Activated T-cell treated with anti-CD3 and anti-CD28 coated beads, Interleukin-2, amount 50 U/mL, for 72 hours (primary cell): Measurements from ENCODE around the gene SNX3. TPM values are rescaled to one million over a fixed set of nuclear protein-coding genes. Genes with fewer than 3 reads are reported as not detected.
A peak's percentile ranks its signal among the peaks of the same experiment; 100 is the strongest.

ENCODE experiments used
- ATAC-seq, 2 donors: fragments of 150-1000 bp; cut with Tn5 transposase; replicated peaks in 1 of 2; 2 replicates each; pipeline ENCODE4 v1.10.0; 2021; ENCODE audit warnings: moderate library complexity in 2 of 2, mild to moderate bottlenecking in 1 of 2
- DNase-seq, 2 donors: peaks; one replicate each; pipeline ENCODE4 v3.0.0; 2021 to 2022; ENCODE audit warnings: mixed read lengths in 1 of 2
- H3K27ac Mint-ChIP-seq: one replicate; pipeline ENCODE4 v1.8.0; 2022; ENCODE audit warnings: mild to moderate bottlenecking, moderate library complexity, mixed read lengths
- H3K27me3 Mint-ChIP-seq: one replicate; pipeline ENCODE4 v1.8.0; 2022; ENCODE audit warnings: low read depth, mixed read lengths
- H3K36me3 Mint-ChIP-seq, 2 donors: one replicate each; pipeline ENCODE4 v1.8.0; 2022; ENCODE audit warnings: mixed read lengths in 2 of 2, mild to moderate bottlenecking in 1 of 2; ENCODE audit not compliant: insufficient read depth in 2 of 2
- H3K4me1 Mint-ChIP-seq: one replicate; pipeline ENCODE4 v1.8.0; 2022; ENCODE audit warnings: low read depth, mixed read lengths
- H3K4me3 Mint-ChIP-seq, 2 donors: one replicate each; pipeline ENCODE4 v1.8.0; 2022; ENCODE audit warnings: mild to moderate bottlenecking in 2 of 2, mixed read lengths in 2 of 2, moderate library complexity in 2 of 2
- H3K9me3 Mint-ChIP-seq, 2 donors: one replicate each; pipeline ENCODE4 v1.8.0; 2022; ENCODE audit warnings: mixed read lengths in 2 of 2
- total RNA-seq, 2 donors: library from RNA; stranded (reverse); gene quantifications; one replicate each; pipeline ENCODE4 v1.2.3, GENCODE V29; 2022

Gene SNX3
- total RNA-seq, 2 donors from 2014 or later: 58.7 to 61.4 TPM

DNA sequence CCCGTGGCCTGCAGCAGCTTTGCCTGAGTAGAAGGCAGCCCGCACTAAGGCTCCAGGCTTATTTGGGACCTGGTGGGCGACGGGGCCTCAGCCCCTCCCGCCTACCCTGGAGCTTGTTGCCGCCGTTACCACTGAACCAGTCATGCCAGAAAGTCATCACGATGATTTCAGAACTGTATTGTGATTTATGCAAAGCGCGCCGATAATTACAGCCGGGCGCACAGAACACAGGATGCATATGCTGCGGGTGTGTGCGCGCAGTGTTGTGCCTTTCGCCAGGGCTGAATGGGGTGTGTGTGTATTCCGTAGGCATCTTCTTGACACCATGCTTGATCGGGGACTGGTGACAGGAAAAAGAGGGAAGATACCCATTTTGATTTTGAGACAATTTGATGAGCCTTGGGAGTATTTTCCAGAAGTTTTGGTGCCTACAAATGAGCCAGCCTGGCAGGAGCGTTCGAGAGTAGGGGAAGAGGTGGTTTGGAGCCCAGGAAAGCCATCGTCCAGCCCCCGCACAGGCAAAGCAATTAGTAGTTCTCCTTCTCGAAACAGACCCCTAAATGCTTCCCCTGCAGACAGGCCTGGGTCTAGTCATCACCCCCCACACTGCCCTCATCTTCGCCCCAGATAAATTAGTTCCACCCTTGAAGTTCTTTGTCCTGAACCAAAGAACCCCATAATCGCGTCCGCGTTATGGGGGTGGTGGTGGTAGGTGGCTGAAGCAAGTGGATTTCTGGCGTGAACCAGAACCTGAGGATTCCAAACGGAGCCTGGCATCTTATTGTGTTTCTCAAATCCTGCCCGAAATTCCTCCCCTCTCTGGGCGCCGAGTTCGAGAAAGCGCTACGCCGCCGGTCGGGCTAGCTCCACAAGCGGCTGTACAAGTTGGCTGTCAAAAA is 96.9 kb downstream of the SNX3 start:
- DNase-seq (no peak), ATAC-seq (peak; percentile 18 to 37)
- Mint-ChIP-seq H3K4me3 (peak overlapping the region; percentile 24 to 37), H3K9me3 (no peaks in the 10 kb centered on the region), H3K4me1 (peaks cover 31% of the 10 kb centered on the region), H3K27ac (peak overlapping the region; percentile 58), H3K36me3 (no peaks in the 10 kb centered on the region), H3K27me3 (peaks cover 89% of the 10 kb centered on the region)

DNA sequence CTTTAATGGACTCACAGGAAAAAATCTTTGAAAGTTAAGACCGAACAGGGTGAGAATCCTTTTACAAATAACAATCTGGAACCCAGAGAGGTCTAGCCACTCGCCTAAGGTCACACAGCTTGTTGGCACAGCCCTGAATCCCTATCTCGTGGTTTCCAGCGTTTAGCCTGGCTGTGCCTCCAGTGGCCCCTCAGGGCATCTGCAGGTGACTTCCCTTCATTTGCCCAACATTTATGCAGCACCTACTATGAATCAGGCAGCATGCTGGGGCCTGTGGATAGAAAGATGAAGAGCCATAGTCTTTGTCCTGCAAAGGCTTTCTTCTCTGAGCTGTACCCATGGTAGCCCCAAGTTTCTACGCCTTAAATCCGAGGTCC is 97.6 kb downstream of the SNX3 start:
- Mint-ChIP-seq H3K9me3 (no peaks in the 10 kb centered on the region), H3K4me3 (no peak overlapping the region), H3K27me3 (peaks cover 94% of the 10 kb centered on the region), H3K4me1 (peaks cover 31% of the 10 kb centered on the region), H3K27ac (no peak overlapping the region), H3K36me3 (no peaks in the 10 kb centered on the region)
- no peak for DNase-seq
- ATAC-seq: peak; percentile 58 to 61

DNA sequence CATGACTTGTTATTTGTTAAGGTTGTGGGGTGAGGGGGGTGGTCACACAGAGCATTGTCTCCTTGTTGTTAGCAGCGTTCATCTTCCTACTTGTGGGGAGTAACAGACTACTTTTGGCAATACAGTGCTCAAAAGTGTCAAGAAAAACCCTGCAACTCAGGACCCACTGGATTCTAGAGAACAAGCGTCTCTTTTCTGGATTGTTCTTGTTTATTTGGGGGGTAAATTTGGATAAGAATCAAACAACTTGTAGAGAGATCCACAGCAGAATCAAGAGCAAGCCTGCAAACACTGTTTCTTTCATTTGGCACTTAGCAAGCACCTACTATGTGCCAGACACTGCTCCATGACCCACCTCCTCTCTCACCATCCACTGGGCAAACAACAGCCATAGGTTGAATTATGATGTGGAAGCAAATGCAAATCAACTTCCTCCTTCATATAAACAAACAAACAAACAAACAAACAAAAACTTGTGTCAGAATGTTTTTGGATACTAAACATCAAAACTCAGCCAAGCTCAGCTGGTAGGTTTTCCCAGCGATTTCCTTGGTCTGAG is 99.0 kb downstream of the SNX3 start:
- H3K9me3 Mint-ChIP-seq: no peaks in the 10 kb centered on the region
- peaks cover 24% of the 10 kb centered on the region for H3K4me1 Mint-ChIP-seq
- ATAC-seq (no peak), DNase-seq (no peak)
- peaks cover 91% of the 10 kb centered on the region for H3K27me3 Mint-ChIP-seq
- no peaks in the 10 kb centered on the region for H3K36me3 Mint-ChIP-seq
- no peak overlapping the region for H3K27ac Mint-ChIP-seq
- no peak overlapping the region for H3K4me3 Mint-ChIP-seq

Other genes starting within 250 kb of the SNX3 start
- 10 to 100 TPM; 13.0 to 19.6 TPM for gene OSTM1, start 186.3 kb downstream of the SNX3 start, total RNA-seq
- not detected for gene NR2E1, start 95.0 kb downstream of the SNX3 start, total RNA-seq
- gene AFG1L, start 34.0 kb upstream of the SNX3 start, total RNA-seq: 1 to 10 TPM; 5.9 to 7.2 TPM